ENCODE measurements around the gene RASAL3.

DNA sequence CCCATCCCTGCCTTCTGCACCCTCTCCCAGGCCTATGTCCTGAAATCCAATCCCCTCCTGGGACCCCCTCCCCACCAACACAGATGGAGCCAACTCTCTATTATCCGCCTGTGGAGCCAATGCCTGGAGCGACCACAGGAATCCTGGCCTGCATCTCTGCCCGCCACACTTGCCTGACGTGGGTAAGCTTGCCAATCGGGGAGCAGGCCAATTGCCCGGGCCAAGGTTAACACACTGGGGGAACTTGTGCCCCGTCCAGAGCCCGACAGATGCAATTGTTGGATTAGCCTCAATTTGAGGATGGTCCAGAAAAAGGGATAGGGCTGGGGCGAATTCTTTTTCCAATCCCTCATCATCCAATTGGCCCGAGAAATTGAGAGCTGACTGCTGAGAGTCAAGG lies 20.5 kb downstream of the RASAL3 start:
- TF ChIP-seq, protein P1, sequence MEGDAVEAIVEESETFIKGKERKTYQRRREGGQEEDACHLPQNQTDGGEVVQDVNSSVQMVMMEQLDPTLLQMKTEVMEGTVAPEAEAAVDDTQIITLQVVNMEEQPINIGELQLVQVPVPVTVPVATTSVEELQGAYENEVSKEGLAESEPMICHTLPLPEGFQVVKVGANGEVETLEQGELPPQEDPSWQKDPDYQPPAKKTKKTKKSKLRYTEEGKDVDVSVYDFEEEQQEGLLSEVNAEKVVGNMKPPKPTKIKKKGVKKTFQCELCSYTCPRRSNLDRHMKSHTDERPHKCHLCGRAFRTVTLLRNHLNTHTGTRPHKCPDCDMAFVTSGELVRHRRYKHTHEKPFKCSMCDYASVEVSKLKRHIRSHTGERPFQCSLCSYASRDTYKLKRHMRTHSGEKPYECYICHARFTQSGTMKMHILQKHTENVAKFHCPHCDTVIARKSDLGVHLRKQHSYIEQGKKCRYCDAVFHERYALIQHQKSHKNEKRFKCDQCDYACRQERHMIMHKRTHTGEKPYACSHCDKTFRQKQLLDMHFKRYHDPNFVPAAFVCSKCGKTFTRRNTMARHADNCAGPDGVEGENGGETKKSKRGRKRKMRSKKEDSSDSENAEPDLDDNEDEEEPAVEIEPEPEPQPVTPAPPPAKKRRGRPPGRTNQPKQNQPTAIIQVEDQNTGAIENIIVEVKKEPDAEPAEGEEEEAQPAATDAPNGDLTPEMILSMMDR (IDR thresholded peaks at IDR 0.05; ENCODE audit: low read length), result no peak
- TF ChIP-seq EZH2 (optimal IDR thresholded peaks at IDR 0.05; ENCODE audit: low read depth, low read length) (no peak), EZH2phosphoT487 (IDR thresholded peaks at IDR 0.05; ENCODE audit: low read length) (no peak)

Data from MM.1S (cell line).